Liver (tissue), 9 donors: ENCODE measurements around the gene MMP23B. TPM values are rescaled to one million over a fixed set of nuclear protein-coding genes. Genes with fewer than 3 reads are reported as not detected.

Source experiments
- DNase-seq: peaks from one replicate; pipeline ENCODE4 v3.0.0-alpha.2; 2017; ENCODE audit warnings: low spot score
- H3K27ac ChIP-seq, 2 donors: one replicate each; pipeline ENCODE4 v1.7.0; 2013; ENCODE audit warnings: inconsistent platforms in 2 of 2, low read length in 2 of 2, control low read depth in 1 of 2, low read depth in 1 of 2, mild to moderate bottlenecking in 1 of 2
- H3K27me3 ChIP-seq, 4 donors: one replicate each; pipeline versions ENCODE4 v1.6.1 to v1.7.0; 2013; ENCODE audit warnings: low read length in 3 of 4, inconsistent platforms in 1 of 4, mild to moderate bottlenecking in 1 of 4, moderate library complexity in 1 of 4; ENCODE audit not compliant: control insufficient read depth in 4 of 4, insufficient read depth in 4 of 4
- H3K36me3 ChIP-seq, 4 donors: one replicate each; pipeline versions ENCODE4 v1.6.1 to v1.7.0; 2013; ENCODE audit warnings: low read length in 3 of 4, mild to moderate bottlenecking in 3 of 4, low read depth in 1 of 4, moderate library complexity in 1 of 4; ENCODE audit not compliant: control insufficient read depth in 4 of 4, insufficient read depth in 3 of 4
- H3K4me1 ChIP-seq, 4 donors: one replicate each; pipeline versions ENCODE4 v1.6.1 to v1.7.0; 2013; ENCODE audit warnings: low read length in 3 of 4, mild to moderate bottlenecking in 3 of 4, moderate library complexity in 1 of 4; ENCODE audit not compliant: control insufficient read depth in 4 of 4, insufficient read depth in 4 of 4
- H3K4me3 ChIP-seq, 3 donors: one replicate each; pipeline versions ENCODE4 v1.6.1 to v1.7.0; 2013; ENCODE audit warnings: low read length in 3 of 3, control low read depth in 1 of 3, low read depth in 1 of 3, mild to moderate bottlenecking in 1 of 3
- H3K9ac ChIP-seq, 2 donors: one replicate each; pipeline ENCODE4 v1.7.0; 2013; ENCODE audit warnings: low read length in 2 of 2, mild to moderate bottlenecking in 2 of 2, moderate library complexity in 2 of 2, control low read depth in 1 of 2, low read depth in 1 of 2
- H3K9me3 ChIP-seq, 4 donors: one replicate each; pipeline versions ENCODE4 v1.6.1 to v1.7.0; 2013; ENCODE audit warnings: low read length in 3 of 4; ENCODE audit not compliant: control insufficient read depth in 4 of 4
- ATF3 ChIP-seq: IDR thresholded peaks from 2 replicates; pipeline ENCODE4 v1.6.1; 2016; ENCODE audit warnings: antibody characterized with exemption
- CTCF ChIP-seq: fragments of 150-350 bp; IDR thresholded peaks from 2 replicates; pipeline ENCODE4 v1.5.1; 2017; ENCODE audit warnings: improper control_type of control experiment, low read depth, low read length; ENCODE audit not compliant: missing input control
- EGR1 ChIP-seq, 2 donors: IDR thresholded peaks; 2 replicates each; pipeline ENCODE4 v1.6.1; 2016 to 2018; ENCODE audit warnings: antibody characterized with exemption in 2 of 2, low read depth in 2 of 2
- FOXA1 ChIP-seq: IDR thresholded peaks from 2 replicates; pipeline ENCODE4 v1.6.1; 2016; ENCODE audit warnings: antibody characterized with exemption
- GABPA ChIP-seq, 2 donors: IDR thresholded peaks in 1 of 2; conservative IDR thresholded peaks in 1 of 2; 2 replicates each; pipeline ENCODE4 v1.6.1; 2016; ENCODE audit warnings: antibody characterized with exemption in 2 of 2, mild to moderate bottlenecking in 1 of 2, moderate library complexity in 1 of 2
- HNF4A ChIP-seq, 2 donors: conservative IDR thresholded peaks; 2 replicates each; pipeline ENCODE4 v1.6.1; 2016; ENCODE audit warnings: antibody characterized with exemption in 2 of 2, mild to moderate bottlenecking in 2 of 2
- HNF4G ChIP-seq: IDR thresholded peaks from 2 replicates; pipeline ENCODE4 v1.6.1; 2016; ENCODE audit warnings: antibody characterized with exemption
- JUND ChIP-seq, 2 donors: IDR thresholded peaks; 2 replicates each; pipeline ENCODE4 v1.6.1; 2016; ENCODE audit warnings: antibody characterized with exemption in 2 of 2
- MAX ChIP-seq: IDR thresholded peaks from 2 replicates; pipeline ENCODE4 v1.6.1; 2016; ENCODE audit warnings: antibody characterized with exemption
- NR2F2 ChIP-seq: IDR thresholded peaks from 2 replicates; pipeline ENCODE4 v1.6.1; 2016; ENCODE audit warnings: antibody characterized with exemption
- RAD21 ChIP-seq, 2 donors: IDR thresholded peaks; 2 replicates each; pipeline ENCODE4 v1.6.1; 2016; ENCODE audit warnings: antibody characterized with exemption in 2 of 2, mild to moderate bottlenecking in 2 of 2
- REST ChIP-seq: IDR thresholded peaks from 2 replicates; pipeline ENCODE4 v1.6.1; 2016; ENCODE audit warnings: antibody characterized with exemption, mild to moderate bottlenecking
- RXRA ChIP-seq, 2 donors: IDR thresholded peaks; 2 replicates each; pipeline ENCODE4 v1.6.1; 2017 to 2018; ENCODE audit warnings: antibody characterized with exemption in 2 of 2, mild to moderate bottlenecking in 1 of 2
- SP1 ChIP-seq: IDR thresholded peaks from 2 replicates; pipeline ENCODE4 v1.6.1; 2018; ENCODE audit warnings: antibody characterized with exemption, mild to moderate bottlenecking
- TAF1 ChIP-seq: conservative IDR thresholded peaks from 2 replicates; pipeline ENCODE4 v1.6.1; 2016; ENCODE audit warnings: antibody characterized with exemption, mild to moderate bottlenecking
- YY1 ChIP-seq: IDR thresholded peaks from 2 replicates; pipeline ENCODE4 v1.6.1; 2016; ENCODE audit warnings: antibody characterized with exemption, mild to moderate bottlenecking
- ZBTB33 ChIP-seq: IDR thresholded peaks from 2 replicates; pipeline ENCODE4 v1.6.1; 2016; ENCODE audit warnings: antibody characterized with exemption
- WGBS: extraction: QIAGEN DNeasy Blood & Tissue Kit; methylation state at CpG from one replicate; pipeline ENCODE4 v1.1.7; 2013; 5-methylcytosine and 5-hydroxymethylcytosine counted together
- polyA plus RNA-seq, 2 donors: library from polyadenylated mRNA; stranded (reverse) in 1 of 2; unstranded in 1 of 2; fragments of 200-250 nt in 1 of 2; fragments of >200 nt in 1 of 2; fragmentation: Nextera tagmentation in 1 of 2; extraction: Ambion mirVana in 1 of 2; gene quantifications; one replicate each; pipeline versions ENCODE4 v1.2.1 to v1.2.3, GENCODE V29; 2013 to 2015
- total RNA-seq, 2 donors: library from RNA; depleted of rRNA; stranded (reverse); fragments of >200 nt; gene quantifications; one replicate each; pipeline ENCODE4 v1.2.3, GENCODE V29; 2014
- donor health status: healthy.
- donor health status: healthy.
- donor health status: healthy.
- donor health status: healthy.
- donor health status: healthy.

MMP23B gene
- total and polyA plus RNA-seq, 4 donors = 0.92 to 4.2 (median 1.5) TPM

- Histone ChIP-seq H3K9ac (no peak overlapping the region), H3K9me3 (no peaks in the 10 kb centered on the region), H3K4me3 (no peak overlapping the region), H3K4me1 (peaks cover 2 to 21% (median 12%) of the 10 kb centered on the region in 4 donors), H3K27ac (no peak overlapping the region), H3K27me3 (peaks cover 0 to 8% (median 2%) of the 10 kb centered on the region in 4 donors), H3K36me3 (no peaks in the 10 kb centered on the region)
- WGBS = 53% methylated on average over 18 of the region's 18 CpGs
- no peak for DNase-seq
- TF ChIP-seq EGR1 (IDR thresholded peaks at IDR 0.05; ENCODE audit: low read depth in 2 of 2) (no peak), HNF4A (conservative IDR thresholded peaks at IDR 0.05) (no peak), RAD21 (IDR thresholded peaks at IDR 0.05) (no peak), MAX (no peak), HNF4G (no peak), REST (no peak), JUND (IDR thresholded peaks at IDR 0.05) (no peak), ATF3 (no peak), TAF1 (no peak), FOXA1 (no peak)
Measured at GRCh38 chr1:1602304-1602967, 29.5 kb upstream of the MMP23B start.

GRCh38 chr1:1602968-1603506 is 28.9 kb upstream of the MMP23B start:
- no peaks in the 10 kb centered on the region for H3K9me3 ChIP-seq
- H3K27me3 ChIP-seq = peaks cover 0 to 4% (median under 1%) of the 10 kb centered on the region in 4 donors
- H3K27ac ChIP-seq = no peak overlapping the region
- H3K9ac ChIP-seq = no peak overlapping the region
- no peak overlapping the region for H3K4me3 ChIP-seq
- 75% methylated on average over 13 of the region's 13 CpGs for WGBS
- no peaks in the 10 kb centered on the region for H3K36me3 ChIP-seq
- peaks cover 2 to 15% (median 10%) of the 10 kb centered on the region in 4 donors for H3K4me1 ChIP-seq
- no peak for DNase-seq
- TF ChIP-seq RXRA (IDR thresholded peaks at IDR 0.05) (no peak), CTCF (no peak), ATF3 (no peak), NR2F2 (no peak), SP1 (no peak), YY1 (no peak), RAD21 (IDR thresholded peaks at IDR 0.05) (no peak), EGR1 (IDR thresholded peaks at IDR 0.05; ENCODE audit: low read depth in 2 of 2) (no peak), MAX (no peak), GABPA (IDR thresholded peaks at IDR 0.05 in 1 of 2, conservative IDR thresholded peaks at IDR 0.05 in 1 of 2) (no peak), HNF4A (conservative IDR thresholded peaks at IDR 0.05) (no peak), JUND (IDR thresholded peaks at IDR 0.05) (no peak), ZBTB33 (no peak)
